HG03571 (cell line): ENCODE results near the gene PNPLA7.

ENCODE experiments used
- ATAC-seq: cut with Tn5 transposase; IDR thresholded peaks from one replicate; pipeline ENCODE4 v1.9.1; 2021; ENCODE audit not compliant: unreplicated experiment

The PNPLA7 gene

GRCh38 chr9:137497921-137498719 is 52.1 kb downstream of the PNPLA7 start:
- ATAC-seq: no peak

DNA sequence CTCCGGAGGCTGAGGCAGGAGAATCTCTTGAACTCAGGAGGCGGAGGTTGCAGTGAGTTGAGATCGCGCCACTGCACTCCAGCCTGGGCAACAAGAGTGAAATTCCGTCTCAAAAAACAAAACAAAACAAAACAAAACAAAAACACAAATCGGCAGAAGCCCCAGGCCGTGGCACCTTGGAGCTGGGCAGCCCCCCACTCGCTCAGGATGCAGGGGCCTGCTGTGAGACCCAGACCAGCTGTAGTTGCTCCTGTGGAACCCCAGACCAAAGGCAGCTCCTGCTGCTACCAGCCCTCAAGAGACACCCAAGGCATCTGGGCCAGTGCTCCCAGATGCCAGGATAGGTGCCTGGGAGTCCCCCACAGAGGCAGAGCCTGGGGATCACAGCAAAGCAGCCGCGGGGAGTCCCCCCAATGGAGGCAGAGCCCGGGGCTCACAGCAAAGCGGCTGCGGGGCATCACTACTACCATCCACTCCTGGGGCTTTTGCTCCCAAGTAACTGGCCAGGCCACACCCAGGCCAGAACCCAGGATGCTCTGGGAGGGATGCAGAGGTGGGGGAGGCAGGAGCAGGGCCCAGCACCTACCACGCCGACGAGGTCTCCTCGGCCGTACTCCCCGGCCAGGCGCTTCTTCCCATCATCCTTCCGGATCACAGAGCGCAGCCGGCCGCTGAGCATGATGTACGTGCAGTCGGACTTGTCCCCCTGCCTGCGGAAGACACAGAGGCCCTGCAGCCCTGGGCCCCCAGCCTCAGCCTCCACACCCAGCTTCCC is 53.4 kb downstream of the PNPLA7 start:
- ATAC-seq: no peak

DNA sequence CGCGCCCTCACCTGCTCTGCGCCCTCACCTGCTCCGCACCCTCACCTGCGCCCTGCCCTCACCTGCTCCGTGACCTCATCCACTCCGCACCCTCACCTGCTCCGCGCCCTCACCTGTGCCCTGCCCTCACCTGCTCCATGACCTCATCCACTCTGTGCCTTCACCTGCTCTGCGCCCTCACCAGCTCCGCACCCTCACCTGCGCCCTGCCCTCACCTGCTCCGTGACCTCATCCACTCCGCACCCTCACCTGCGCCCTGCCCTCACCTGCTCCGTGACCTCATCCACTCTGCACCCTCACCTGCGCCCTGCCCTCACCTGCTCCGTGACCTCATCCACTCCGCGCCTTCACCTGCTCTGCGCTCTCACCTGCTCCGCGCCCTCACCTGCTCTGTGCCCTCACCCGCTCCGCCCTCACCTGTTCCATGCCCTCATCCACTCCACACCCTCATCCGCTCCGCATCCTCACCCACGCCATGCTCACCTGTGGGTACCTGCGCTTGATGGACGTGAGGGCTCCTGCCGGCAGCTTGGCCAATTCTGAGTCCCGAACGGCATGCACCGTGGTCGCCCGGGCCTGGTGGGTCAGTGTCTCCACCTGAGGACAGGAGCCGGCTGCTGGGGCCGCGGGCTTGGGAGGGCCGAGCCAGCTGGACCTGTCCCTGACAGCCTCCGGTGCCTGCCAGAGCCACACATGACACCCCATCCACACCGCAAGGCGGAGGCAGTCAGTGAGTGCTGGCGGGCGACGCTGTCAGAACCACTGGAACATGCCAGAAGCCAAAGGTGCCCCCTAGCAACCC is 55.5 kb downstream of the PNPLA7 start:
- no peak for ATAC-seq

DNA sequence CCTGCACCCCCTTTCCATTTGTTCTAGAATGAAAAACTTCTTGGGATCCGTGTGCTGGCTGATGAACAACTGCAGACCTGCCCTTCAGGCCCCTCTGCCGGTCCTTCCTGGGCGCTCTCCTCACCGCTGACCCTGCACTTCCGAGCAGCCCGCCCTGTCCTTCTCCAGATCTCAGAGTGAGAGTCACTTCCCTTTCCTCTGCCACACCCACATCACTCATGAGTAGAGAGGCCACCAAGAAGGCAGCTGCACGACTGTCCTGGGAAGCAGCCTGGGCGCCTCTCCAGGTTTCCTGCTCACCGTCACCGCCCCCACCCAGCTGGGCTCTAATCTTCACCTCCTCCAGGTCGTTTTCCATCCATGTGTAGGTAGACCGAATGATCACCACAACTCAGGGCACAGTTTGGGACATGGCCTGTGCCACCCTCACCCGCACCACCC is 56.1 kb downstream of the PNPLA7 start:
- ATAC-seq: no peak

GRCh38 chr9:137493364-137494103 is 56.7 kb downstream of the PNPLA7 start:
- no peak for ATAC-seq

DNA sequence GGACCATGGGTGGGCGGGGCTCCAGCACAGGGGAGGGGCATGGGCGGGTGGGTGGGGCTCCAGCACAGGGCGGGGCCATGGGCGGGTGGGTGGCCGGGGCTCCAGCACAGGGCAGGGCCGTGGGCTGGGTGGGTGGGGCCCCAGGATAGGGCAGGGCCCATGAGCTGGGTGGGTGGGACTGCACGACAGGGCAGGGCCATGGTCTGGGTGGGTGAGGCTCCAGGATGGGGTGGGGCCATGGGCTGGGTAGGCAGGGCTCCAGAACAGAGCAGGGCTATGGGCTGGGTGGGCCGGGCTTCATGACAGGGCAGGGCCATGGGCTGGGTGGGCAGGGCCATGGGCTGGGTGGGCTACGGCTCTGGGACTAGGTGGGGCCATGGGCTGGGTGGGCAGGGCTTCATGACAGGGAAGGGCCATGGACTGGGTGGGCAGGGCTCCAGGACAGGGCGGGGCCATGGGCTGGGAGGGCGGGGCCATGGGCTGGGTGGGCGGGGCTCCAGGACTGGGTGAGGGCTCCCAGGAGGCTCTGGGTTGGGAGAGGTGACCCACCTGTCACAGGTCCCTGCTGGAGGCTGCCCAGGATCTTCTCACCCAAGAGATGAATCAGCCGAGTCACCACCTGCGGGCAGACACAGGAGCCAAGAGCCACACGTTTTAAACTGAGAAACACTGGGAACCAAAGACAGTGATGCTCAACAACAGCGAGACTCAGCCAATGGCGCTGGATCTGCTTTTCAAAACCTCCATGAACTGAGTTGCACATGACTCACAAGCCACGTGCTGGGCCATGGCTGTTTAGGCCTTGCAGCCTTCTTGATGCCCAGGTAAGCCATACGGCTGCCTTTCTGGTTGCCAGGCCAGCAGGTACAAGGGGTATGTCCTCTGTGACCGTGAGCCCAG is 57.5 kb downstream of the PNPLA7 start:
- no peak for ATAC-seq

GRCh38 chr9:137491735-137492432 is 58.3 kb downstream of the PNPLA7 start:
- ATAC-seq: no peak

- no peak for ATAC-seq
Measured at GRCh38 chr9:137490532-137491186, 59.5 kb downstream of the PNPLA7 start.

DNA sequence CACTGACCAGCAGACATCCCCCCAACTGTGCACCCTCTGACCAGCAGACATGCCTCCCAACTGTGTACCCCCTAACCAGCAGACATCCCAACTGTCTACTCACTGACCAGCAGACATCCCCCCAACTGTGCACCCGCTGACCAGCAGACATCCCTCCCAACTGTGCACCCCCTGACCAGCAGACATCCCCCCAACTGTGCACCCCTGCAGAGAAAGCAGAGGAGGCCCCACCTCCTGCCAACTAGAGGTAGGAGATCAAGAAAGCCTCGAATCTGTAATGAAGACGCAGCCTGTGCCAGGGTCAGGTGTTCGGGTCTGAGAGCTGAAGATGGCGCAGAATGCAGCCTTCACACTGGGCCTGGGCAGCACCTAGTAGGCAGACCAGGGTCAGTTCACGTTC is 61.3 kb downstream of the PNPLA7 start:
- no peak for ATAC-seq

- no peak for ATAC-seq
Measured at GRCh38 chr9:137488327-137488653, 61.9 kb downstream of the PNPLA7 start.

DNA sequence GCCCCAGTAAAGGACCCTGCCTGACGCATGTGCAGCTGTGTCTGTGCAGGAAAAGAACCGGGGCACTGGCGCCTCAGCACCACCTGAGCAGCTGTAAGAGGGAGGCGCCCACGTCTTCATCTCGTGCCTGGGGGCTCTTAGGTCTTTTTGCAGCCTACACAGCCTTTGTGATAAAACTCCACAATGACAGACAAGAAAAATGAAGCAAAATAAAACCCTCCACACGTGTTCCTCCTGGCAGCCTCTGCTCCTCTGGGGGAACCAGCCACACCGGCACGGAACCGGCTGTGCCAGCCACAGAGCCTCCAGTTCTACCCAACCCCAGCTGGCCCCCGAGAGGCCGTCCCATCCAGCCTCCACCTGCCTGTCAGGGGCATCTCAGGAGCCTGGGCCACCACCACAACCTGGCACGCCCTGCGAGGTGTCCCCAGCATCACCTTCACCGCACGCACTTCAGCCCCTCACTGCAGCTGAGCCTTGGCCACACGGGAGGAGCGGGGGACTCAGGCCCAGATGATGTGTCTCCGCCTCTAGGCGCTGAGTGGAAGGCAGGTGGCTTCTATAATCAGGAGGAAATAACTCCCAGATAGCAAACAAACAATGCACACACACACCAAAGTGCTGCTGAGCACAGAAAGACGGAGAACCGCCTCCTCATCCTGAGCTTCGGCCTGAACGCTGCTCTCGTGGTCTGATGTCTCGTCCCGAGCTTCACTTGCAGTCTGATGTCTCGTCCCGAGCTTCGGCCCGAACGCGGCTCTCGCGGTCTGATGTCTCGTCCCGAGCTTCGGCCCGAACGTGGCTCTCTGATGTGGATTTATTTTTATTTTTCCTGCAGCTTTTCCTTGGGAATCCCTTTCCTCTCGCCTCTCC is 62.5 kb downstream of the PNPLA7 start:
- no peak for ATAC-seq

DNA sequence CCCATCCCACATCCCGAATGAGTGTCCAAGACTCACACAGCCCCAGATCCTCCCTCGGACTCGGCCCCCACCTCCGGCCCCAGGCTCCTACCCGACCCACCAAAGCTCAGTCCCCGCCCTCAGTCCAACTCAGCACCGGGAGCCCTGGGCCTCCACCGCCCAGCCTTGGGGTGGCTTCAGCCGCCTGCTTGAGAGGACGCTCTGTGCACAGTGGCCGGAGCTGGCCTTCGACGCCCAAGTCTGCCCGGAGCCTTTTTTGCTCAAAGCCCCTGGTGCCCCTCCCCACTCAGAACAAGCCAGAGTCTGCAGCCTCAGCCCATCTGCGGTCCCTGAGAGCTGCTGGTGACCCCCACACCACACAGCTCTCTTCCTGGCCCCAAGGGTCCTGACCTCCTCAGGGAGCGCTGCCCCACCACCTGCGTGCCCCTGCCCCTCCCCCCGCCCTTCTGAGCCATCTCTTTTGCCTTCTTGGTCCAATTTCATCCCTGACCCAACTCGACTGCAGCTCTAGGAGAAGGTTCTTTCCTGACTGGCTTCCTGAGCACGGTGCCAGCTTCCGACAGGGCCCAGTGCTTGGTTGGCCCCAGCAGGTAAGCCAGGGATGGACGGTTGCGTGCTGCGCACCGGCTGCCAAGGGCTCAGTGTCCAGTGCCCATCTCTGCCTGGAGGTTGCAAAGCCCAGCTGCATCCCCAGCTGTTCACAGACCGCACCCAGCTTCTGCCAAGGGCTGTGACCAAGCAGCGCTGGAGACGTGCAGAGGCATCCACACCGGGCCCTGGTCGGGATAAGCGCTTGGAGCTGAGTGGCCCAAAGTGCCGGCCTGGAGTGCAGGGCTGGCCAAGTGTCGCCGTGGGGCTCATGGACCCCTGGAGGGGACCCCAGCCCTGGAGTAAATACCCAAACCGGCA is 63.4 kb downstream of the PNPLA7 start:
- ATAC-seq: no peak

- no peak for ATAC-seq
Measured at GRCh38 chr9:137486141-137486490, 64.1 kb downstream of the PNPLA7 start.

- ATAC-seq: no peak
Measured at GRCh38 chr9:137485343-137486140, 64.7 kb downstream of the PNPLA7 start.

- ATAC-seq: no peak
Measured at GRCh38 chr9:137484551-137485315, 65.5 kb downstream of the PNPLA7 start.
